ENCODE results near the gene ZNF668.
"Not testable (repeated sequence)": the region's sequence is repeated elsewhere in the genome, so short reads cannot be mapped to it uniquely, and the experiment has no call there.

ZNF668 gene

GRCh38 chr16:31016018-31016417, 58.0 kb downstream of the ZNF668 start:
- Mint-ChIP-seq H3K27ac (no peak overlapping the region), H3K36me3 (ENCODE audit: low read depth) (no peaks in the 10 kb centered on the region), H3K9me3 (no peaks in the 10 kb centered on the region), H3K4me3 (no peak overlapping the region), H3K27me3 (ENCODE audit: low read depth, poor library complexity) (peaks cover 47% of the 10 kb centered on the region), H3K4me1 (peaks cover 6% of the 10 kb centered on the region)
- TF ChIP-seq CTCF (IDR thresholded peaks at IDR 0.05) = no peak
- DNase-seq = no peak

- not testable (repeated sequence) for H3K36me3 Mint-ChIP-seq (ENCODE audit: low read depth); H3K4me3 Mint-ChIP-seq; H3K9me3 Mint-ChIP-seq; DNase-seq; H3K27ac Mint-ChIP-seq
- peaks cover 43% of the 10 kb centered on the region for H3K27me3 Mint-ChIP-seq (ENCODE audit: low read depth, poor library complexity)
- peaks cover 14% of the 10 kb centered on the region for H3K4me1 Mint-ChIP-seq
Measured at GRCh38 chr16:31013292-31013691, 60.7 kb downstream of the ZNF668 start.

GRCh38 chr16:31011815-31012214, 62.2 kb downstream of the ZNF668 start:
- peak overlapping the region; percentile 82 for H3K4me3 Mint-ChIP-seq
- not testable (repeated sequence) for H3K9me3 Mint-ChIP-seq; H3K27ac Mint-ChIP-seq; H3K36me3 Mint-ChIP-seq (ENCODE audit: low read depth); DNase-seq
- peaks cover 43% of the 10 kb centered on the region for H3K27me3 Mint-ChIP-seq (ENCODE audit: low read depth, poor library complexity)
- H3K4me1 Mint-ChIP-seq = peaks cover 18% of the 10 kb centered on the region

Data from nephron progenitor cell (in vitro differentiated cells).